Skeletal muscle satellite cell (primary cell): ENCODE data around the gene CFAP54.
"Not testable (repeated sequence)": the region's sequence is repeated elsewhere in the genome, so short reads cannot be mapped to it uniquely, and the experiment has no call there.

Experiments
- H3K27me3 ChIP-seq: 2 replicates; pipeline ENCODE4 v1.7.0; 2013; ENCODE audit warnings: low read length; ENCODE audit not compliant: control insufficient read depth, insufficient read depth
- H3K36me3 ChIP-seq: 2 replicates; pipeline ENCODE4 v1.7.0; 2013; ENCODE audit warnings: mild to moderate bottlenecking, control low read depth, low read length; ENCODE audit not compliant: insufficient read depth
- H3K4me1 ChIP-seq: 2 replicates; pipeline ENCODE4 v1.7.0; 2013; ENCODE audit warnings: low read length; ENCODE audit not compliant: control insufficient read depth, insufficient read depth
- H3K4me2 ChIP-seq: 2 replicates; pipeline ENCODE4 v1.7.0; 2013; ENCODE audit warnings: mild to moderate bottlenecking, low read length
- H3K4me3 ChIP-seq: 2 replicates; pipeline ENCODE4 v1.7.0; 2013; ENCODE audit warnings: low read length
- H3K9ac ChIP-seq: 2 replicates; pipeline ENCODE4 v1.7.0; 2013; ENCODE audit warnings: mild to moderate bottlenecking, low read depth, low read length, moderate library complexity
- H3K9me3 ChIP-seq: replicated peaks from 2 replicates; pipeline ENCODE4 v1.7.0; 2013; ENCODE audit warnings: mild to moderate bottlenecking, control low read depth, low read length

CFAP54 gene

GRCh38 chr12:96636895-96637294, 147.5 kb downstream of the CFAP54 start:
- no peak overlapping the region for H3K4me2 ChIP-seq
- H3K9ac ChIP-seq: no peak overlapping the region
- H3K4me1 ChIP-seq: no peaks in the 10 kb centered on the region
- H3K9me3 ChIP-seq: no peaks in the 10 kb centered on the region
- H3K27me3 ChIP-seq: no peaks in the 10 kb centered on the region
- H3K36me3 ChIP-seq: no peaks in the 10 kb centered on the region
- no peak overlapping the region for H3K4me3 ChIP-seq

- Histone ChIP-seq H3K27me3 (peaks cover 2% of the 10 kb centered on the region), H3K4me2 (no peak overlapping the region), H3K36me3 (no peaks in the 10 kb centered on the region), H3K4me3 (no peak overlapping the region), H3K9me3 (no peaks in the 10 kb centered on the region), H3K9ac (no peak overlapping the region), H3K4me1 (no peaks in the 10 kb centered on the region)
Measured at GRCh38 chr12:96648923-96649322, 159.5 kb downstream of the CFAP54 start.

- no peaks in the 10 kb centered on the region for H3K9me3 ChIP-seq
- H3K4me2 ChIP-seq: no peak overlapping the region
- H3K4me1 ChIP-seq: no peaks in the 10 kb centered on the region
- H3K27me3 ChIP-seq: peaks cover 2% of the 10 kb centered on the region
- no peak overlapping the region for H3K4me3 ChIP-seq
- no peaks in the 10 kb centered on the region for H3K36me3 ChIP-seq
- no peak overlapping the region for H3K9ac ChIP-seq
Measured at GRCh38 chr12:96652870-96653269, 163.5 kb downstream of the CFAP54 start.

GRCh38 chr12:96658075-96658474, 168.7 kb downstream of the CFAP54 start:
- Histone ChIP-seq H3K36me3 (no peaks in the 10 kb centered on the region), H3K4me1 (no peaks in the 10 kb centered on the region), H3K27me3 (no peaks in the 10 kb centered on the region), H3K4me3 (no peak overlapping the region), H3K9me3 (no peaks in the 10 kb centered on the region), H3K9ac (no peak overlapping the region), H3K4me2 (no peak overlapping the region)

GRCh38 chr12:96669786-96670185, 180.4 kb downstream of the CFAP54 start:
- Histone ChIP-seq H3K36me3 (no peaks in the 10 kb centered on the region), H3K27me3 (no peaks in the 10 kb centered on the region), H3K9me3 (no peaks in the 10 kb centered on the region), H3K4me3 (no peak overlapping the region), H3K4me1 (no peaks in the 10 kb centered on the region), H3K9ac (no peak overlapping the region), H3K4me2 (no peak overlapping the region)

GRCh38 chr12:96670334-96670899, 181.0 kb downstream of the CFAP54 start:
- no peak overlapping the region for H3K4me3 ChIP-seq
- no peaks in the 10 kb centered on the region for H3K36me3 ChIP-seq
- H3K9me3 ChIP-seq: no peaks in the 10 kb centered on the region
- no peak overlapping the region for H3K9ac ChIP-seq
- H3K4me2 ChIP-seq: no peak overlapping the region
- no peaks in the 10 kb centered on the region for H3K4me1 ChIP-seq
- H3K27me3 ChIP-seq: no peaks in the 10 kb centered on the region

- not testable (repeated sequence) for H3K4me3 ChIP-seq, H3K4me1 ChIP-seq, H3K9ac ChIP-seq, H3K36me3 ChIP-seq, H3K27me3 ChIP-seq, H3K4me2 ChIP-seq, H3K9me3 ChIP-seq
Measured at GRCh38 chr12:96675519-96675918, 186.1 kb downstream of the CFAP54 start.

- peaks cover 6% of the 10 kb centered on the region for H3K27me3 ChIP-seq
- H3K4me2 ChIP-seq: no peak overlapping the region
- no peak overlapping the region for H3K9ac ChIP-seq
- no peaks in the 10 kb centered on the region for H3K36me3 ChIP-seq
- H3K4me1 ChIP-seq: no peaks in the 10 kb centered on the region
- H3K4me3 ChIP-seq: no peak overlapping the region
- no peaks in the 10 kb centered on the region for H3K9me3 ChIP-seq
Measured at GRCh38 chr12:96677363-96677762, 188.0 kb downstream of the CFAP54 start.

GRCh38 chr12:96687719-96688118, 198.3 kb downstream of the CFAP54 start:
- Histone ChIP-seq H3K27me3 (no peaks in the 10 kb centered on the region), H3K4me1 (no peaks in the 10 kb centered on the region), H3K9me3 (no peaks in the 10 kb centered on the region), H3K9ac (no peak overlapping the region), H3K36me3 (no peaks in the 10 kb centered on the region), H3K4me3 (no peak overlapping the region), H3K4me2 (no peak overlapping the region)

GRCh38 chr12:96698521-96698920, 209.1 kb downstream of the CFAP54 start:
- Histone ChIP-seq H3K9ac (no peak overlapping the region), H3K4me3 (no peak overlapping the region), H3K4me1 (no peaks in the 10 kb centered on the region), H3K36me3 (no peaks in the 10 kb centered on the region), H3K9me3 (no peaks in the 10 kb centered on the region), H3K4me2 (no peak overlapping the region), H3K27me3 (no peaks in the 10 kb centered on the region)

- H3K4me1 ChIP-seq: no peaks in the 10 kb centered on the region
- H3K9me3 ChIP-seq: no peaks in the 10 kb centered on the region
Measured at GRCh38 chr12:96698965-96699364, 209.6 kb downstream of the CFAP54 start.

GRCh38 chr12:96701856-96702255, 212.5 kb downstream of the CFAP54 start:
- Histone ChIP-seq H3K4me3 (no peak overlapping the region), H3K4me2 (no peak overlapping the region), H3K36me3 (no peaks in the 10 kb centered on the region), H3K9me3 (no peaks in the 10 kb centered on the region), H3K27me3 (no peaks in the 10 kb centered on the region), H3K4me1 (no peaks in the 10 kb centered on the region), H3K9ac (no peak overlapping the region)

More at GRCh38 chr12:96698965-96699364, 209.6 kb downstream of the CFAP54 start:
- Histone ChIP-seq H3K4me3 (no peak overlapping the region), H3K9ac (no peak overlapping the region), H3K36me3 (no peaks in the 10 kb centered on the region), H3K4me2 (no peak overlapping the region), H3K27me3 (no peaks in the 10 kb centered on the region)
